K562 (cell line): ENCODE data around the gene MARCHF9. TPM values are rescaled to one million over a fixed set of nuclear protein-coding genes. Genes with fewer than 3 reads are reported as not detected.

Experiments
- CC2D1A ChIP-seq: fragments of 450-650 bp; IDR thresholded peaks from 2 replicates; pipeline ENCODE4 v1.6.1; 2017; ENCODE audit warnings: mild to moderate bottlenecking
- CHD2 ChIP-seq: IDR thresholded peaks from 2 replicates; pipeline ENCODE4 v1.6.1; 2011; ENCODE audit warnings: low read depth, low read length
- E4F1 ChIP-seq: fragments of 250-450 bp; sonication (Bioruptor Pico); IDR thresholded peaks from 2 replicates; pipeline ENCODE4 v1.5.0; 2021; ENCODE audit warnings: mild to moderate bottlenecking, borderline replicate concordance
- EWSR1 ChIP-seq: fragments of 450-650 bp; IDR thresholded peaks from 2 replicates; pipeline ENCODE4 v1.6.1; 2018; ENCODE audit warnings: borderline replicate concordance, mild to moderate bottlenecking, low read depth, moderate library complexity; ENCODE audit not compliant: partially characterized antibody
- HBP1 ChIP-seq: fragments of 450-650 bp; formaldehyde crosslinking; IDR thresholded peaks from 2 replicates; pipeline ENCODE4 v1.4.0; 2022; ENCODE audit warnings: missing genetic modification characterization
- KAT8 ChIP-seq: fragments of 450-650 bp; IDR thresholded peaks from 2 replicates; pipeline ENCODE4 v1.6.1; 2016; ENCODE audit warnings: low read depth, mild to moderate bottlenecking
- NEUROD1 ChIP-seq: fragments of 150-350 bp; IDR thresholded peaks from 2 replicates; pipeline ENCODE4 v1.6.1; 2014; ENCODE audit warnings: borderline replicate concordance, low read length, low read depth; ENCODE audit not compliant: partially characterized antibody
- PRPF4 ChIP-seq: fragments of 200-400 bp; formaldehyde crosslinking; IDR thresholded peaks from one replicate; pipeline ENCODE4 v1.6.1; 2017; ENCODE audit warnings: low read length, low read depth, mild to moderate bottlenecking; ENCODE audit not compliant: insufficient read depth, poor library complexity, severe bottlenecking
- RBFOX2 ChIP-seq: fragments of 200-400 bp; formaldehyde crosslinking; IDR thresholded peaks from 2 replicates; pipeline ENCODE4 v1.6.1; 2017; ENCODE audit warnings: low read depth, mild to moderate bottlenecking, low read length, moderate library complexity
- SAP30 ChIP-seq: fragments of 200-600 bp; sonication (generic); IDR thresholded peaks from 2 replicates; pipeline ENCODE4 v1.6.1; 2012; ENCODE audit warnings: borderline replicate concordance, low read depth, mild to moderate bottlenecking, moderate library complexity, low read length, control low read depth, inconsistent platforms; ENCODE audit not compliant: insufficient read depth, poor library complexity, severe bottlenecking
- SMARCA4 ChIP-seq: fragments of 450-650 bp; IDR thresholded peaks from 2 replicates; pipeline ENCODE4 v1.6.1; 2016
- SP1 ChIP-seq: sonication (generic); formaldehyde crosslinking; IDR thresholded peaks from 2 replicates; pipeline ENCODE4 v1.8.1; 2022; ENCODE audit warnings: mild to moderate bottlenecking, missing genetic modification reagents
- STAG1 ChIP-seq: sonication (generic); formaldehyde crosslinking; IDR thresholded peaks from 2 replicates; pipeline ENCODE4 v1.5.0; 2020; ENCODE audit warnings: missing genetic modification reagents, borderline replicate concordance
- TAF15 ChIP-seq: fragments of 200-400 bp; formaldehyde crosslinking; IDR thresholded peaks from 2 replicates; pipeline ENCODE4 v1.6.1; 2017; ENCODE audit warnings: mild to moderate bottlenecking, low read depth, low read length, moderate library complexity
- TEAD1 ChIP-seq, 2 experiments: fragments of 450-650 bp in 1 of 2; sonication (generic) in 1 of 2; formaldehyde crosslinking; IDR thresholded peaks; 2 replicates each; pipeline versions ENCODE4 v1.4.0 to v1.8.0; 2020 to 2022; ENCODE audit warnings: mild to moderate bottlenecking in 2 of 2, missing genetic modification reagents in 1 of 2
- THAP12 ChIP-seq: fragments of 250-450 bp; sonication (Bioruptor Pico); IDR thresholded peaks from 2 replicates; pipeline ENCODE4 v1.9.0; 2021; ENCODE audit warnings: mild to moderate bottlenecking, inconsistent platforms
- TRIM28 ChIP-seq: fragments of 450-650 bp; IDR thresholded peaks from 2 replicates; pipeline ENCODE4 v1.6.1; 2017
- ZNF696 ChIP-seq: fragments of 250-450 bp; sonication (Bioruptor Pico); conservative IDR thresholded peaks from 2 replicates; pipeline ENCODE4 v1.4.0; 2020; ENCODE audit warnings: mild to moderate bottlenecking, moderate library complexity
- ZNF717 ChIP-seq: fragments of 250-450 bp; sonication (Bioruptor Pico); IDR thresholded peaks from 2 replicates; pipeline ENCODE4 v1.5.0; 2021
- ZNF785 ChIP-seq: fragments of 250-450 bp; sonication (Bioruptor Pico); IDR thresholded peaks from 2 replicates; pipeline ENCODE4 v1.4.0; 2020; ENCODE audit warnings: mild to moderate bottlenecking
- ZNF830 ChIP-seq: fragments of 250-450 bp; sonication (Bioruptor Pico); IDR thresholded peaks from 2 replicates; pipeline ENCODE4 v1.5.0; 2021; ENCODE audit warnings: mild to moderate bottlenecking
- polyA plus RNA-seq, 8 experiments: library from polyadenylated mRNA; depleted of rRNA in 4 of 8; stranded (reverse) in 5 of 8; unstranded in 3 of 8; fragments of >200 nt; fragmentation: Nextera tagmentation in 2 of 8; fragmentation: Illumina TruSeq in 1 of 8; extraction: Ambion mirVana in 2 of 8; extraction: Trizol in 1 of 8; gene quantifications; 2 replicates each; pipeline versions ENCODE4 v1.2.1 to v1.2.3, GENCODE V29; 2011 to 2014; ENCODE audit warnings: inconsistent platforms in 1 of 8, missing spikeins in 1 of 8
- total RNA-seq, 7 experiments: library from RNA; depleted of rRNA in 6 of 7; stranded (reverse); fragments of >200 nt in 6 of 7; fragmentation: Illumina TruSeq in 2 of 7; extraction: Trizol in 2 of 7; gene quantifications; 2 replicates each; pipeline versions ENCODE4 v1.2.1 to v1.2.3, GENCODE V29; 2011 to 2021; ENCODE audit warnings: low replicate concordance in 1 of 7

The MARCHF9 gene
- total and polyA plus RNA-seq, 9 of the 15 experiments (the other 6 are each of a cell fraction or from before 2014, with no cell fraction given), result 0.80 to 12.4 (median 6.2) TPM

- TF ChIP-seq E4F1 (CRISPR knock-in tag) (no peak), TAF15 (no peak), ZNF717 (CRISPR knock-in tag) (no peak), PRPF4 (no peak), THAP12 (peak; percentile 96), KAT8 (no peak), NEUROD1 (peak; percentile 94), TEAD1 (CRISPR knock-in tag; IDR thresholded peaks at IDR 0.05) (peak; percentile 46 to 88; a peak in 2 of 4 replicates), CC2D1A (peak; percentile 93), CHD2 (0 out of 2 replicates have a peak, but pooled peaks have one; percentile 23), EWSR1 (no peak), SMARCA4 (no peak; the same call in 1 of the 2 replicates), TRIM28 (0 out of 2 replicates have a peak, but pooled peaks have one; percentile 54), ZNF830 (CRISPR knock-in tag) (no peak), RBFOX2 (peak; percentile 94), ZNF785 (no peak), SP1 (peak; percentile 85), SAP30 (peak; percentile 84), HBP1 (no peak), STAG1 (CRISPR knock-in tag) (0 out of 2 replicates have a peak, but pooled peaks have one; percentile 8), ZNF696 (CRISPR knock-in tag) (no peak)
Measured at GRCh38 chr12:57782608-57783465, 27.9 kb downstream of the MARCHF9 start, which contains the start of gene TSFM (continued).
